ENCODE measurements around the gene BSN.

GRCh38 chr3:49530231-49530630 is 24.0 kb upstream of the BSN start:
- TF ChIP-seq POLR2A (IDR thresholded peaks at IDR 0.05) (no peak), EP300 (IDR thresholded peaks at IDR 0.05) (no peak)
